ENCODE results near the gene CLBA1. TPM values are rescaled to one million over a fixed set of nuclear protein-coding genes. Genes with fewer than 3 reads are reported as not detected.
A peak's percentile ranks its signal among the peaks of the same experiment; 100 is the strongest.

CLBA1 gene
- total and polyA plus RNA-seq, 8 donors = 4.7 to 32.5 (median 7.2) TPM

GRCh38 chr14:104972301-104973134, 13.1 kb upstream of the CLBA1 start:
- H3K4me3 ChIP-seq = no peak overlapping the region
- H3K36me3 ChIP-seq = no peaks in the 10 kb centered on the region
- peaks cover 25 to 37% (median 25%) of the 10 kb centered on the region in 3 donors for H3K4me1 ChIP-seq
- H3K9me3 ChIP-seq = no peaks in the 10 kb centered on the region
- peak in 5 of 6 donors; percentile 53 to 82 (median 72) for DNase-seq
- ATAC-seq = peak; percentile 50 to 69 (median 64)
- intact Hi-C loops (cut with DNase I) = no loop called here
- 60 to 65% methylated on average over 28 of the region's 28 CpGs for WGBS, 2 donors
- H3K27ac ChIP-seq = peak overlapping the region; percentile 7 to 71 (median 56)
- no peaks in the 10 kb centered on the region for H3K27me3 ChIP-seq
- TF ChIP-seq, protein P1, sequence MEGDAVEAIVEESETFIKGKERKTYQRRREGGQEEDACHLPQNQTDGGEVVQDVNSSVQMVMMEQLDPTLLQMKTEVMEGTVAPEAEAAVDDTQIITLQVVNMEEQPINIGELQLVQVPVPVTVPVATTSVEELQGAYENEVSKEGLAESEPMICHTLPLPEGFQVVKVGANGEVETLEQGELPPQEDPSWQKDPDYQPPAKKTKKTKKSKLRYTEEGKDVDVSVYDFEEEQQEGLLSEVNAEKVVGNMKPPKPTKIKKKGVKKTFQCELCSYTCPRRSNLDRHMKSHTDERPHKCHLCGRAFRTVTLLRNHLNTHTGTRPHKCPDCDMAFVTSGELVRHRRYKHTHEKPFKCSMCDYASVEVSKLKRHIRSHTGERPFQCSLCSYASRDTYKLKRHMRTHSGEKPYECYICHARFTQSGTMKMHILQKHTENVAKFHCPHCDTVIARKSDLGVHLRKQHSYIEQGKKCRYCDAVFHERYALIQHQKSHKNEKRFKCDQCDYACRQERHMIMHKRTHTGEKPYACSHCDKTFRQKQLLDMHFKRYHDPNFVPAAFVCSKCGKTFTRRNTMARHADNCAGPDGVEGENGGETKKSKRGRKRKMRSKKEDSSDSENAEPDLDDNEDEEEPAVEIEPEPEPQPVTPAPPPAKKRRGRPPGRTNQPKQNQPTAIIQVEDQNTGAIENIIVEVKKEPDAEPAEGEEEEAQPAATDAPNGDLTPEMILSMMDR (IDR thresholded peaks at IDR 0.05) = no peak
- FAIRE-seq = no peak

DNA sequence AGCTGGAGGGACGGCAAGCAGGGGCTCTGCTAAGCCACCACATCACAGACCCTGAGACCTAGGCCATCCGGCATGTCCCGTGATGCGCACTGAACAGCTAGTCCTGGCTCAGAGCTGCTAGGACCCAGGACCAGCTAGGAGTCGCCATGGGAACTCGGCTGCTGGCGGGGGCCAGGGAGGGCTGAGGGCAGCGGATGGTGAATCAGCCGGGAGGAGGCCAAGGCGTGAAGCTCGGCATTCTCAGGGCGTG, 12.5 kb upstream of the CLBA1 start:
- Histone ChIP-seq H3K4me1 (peaks cover 25 to 40% (median 25%) of the 10 kb centered on the region in 3 donors), H3K4me3 (no peak overlapping the region)

DNA sequence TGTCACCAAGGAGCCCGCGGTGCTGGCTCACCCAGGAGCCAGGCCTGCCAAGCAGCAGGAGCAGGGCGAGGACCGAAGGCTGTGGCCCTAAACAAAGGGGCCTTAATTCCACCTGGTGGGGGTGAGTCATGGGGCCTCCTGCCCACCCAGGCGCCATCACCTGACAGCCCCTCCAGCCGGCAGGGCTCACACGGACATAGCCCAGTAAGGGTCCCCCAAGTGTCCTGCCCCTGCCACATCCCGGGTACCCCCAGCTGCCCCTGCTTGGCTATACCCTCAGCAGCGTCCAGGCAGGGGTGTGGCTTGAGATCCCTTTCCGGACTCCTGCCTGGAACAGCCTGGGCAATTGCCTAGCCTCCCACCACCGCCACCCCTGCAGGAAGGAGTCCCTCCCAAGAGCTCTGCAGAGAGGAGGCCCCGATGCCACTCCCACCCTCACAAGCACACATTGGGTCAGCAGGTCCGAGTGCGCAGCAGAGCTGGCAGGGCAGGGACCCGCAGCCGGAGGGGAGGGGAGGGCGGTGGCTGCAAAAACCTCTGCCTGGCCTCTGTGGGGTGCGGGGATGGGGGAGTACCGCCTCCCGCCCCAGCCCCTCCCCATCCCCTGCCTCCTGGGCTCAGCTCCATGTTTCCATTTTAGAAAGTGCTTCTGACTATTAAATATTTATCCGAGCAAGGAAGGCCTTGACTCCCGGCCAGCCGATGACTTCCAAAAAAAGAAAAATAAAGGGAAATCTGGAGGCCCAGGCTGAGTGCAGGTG, 12.0 kb upstream of the CLBA1 start:
- intact Hi-C loops (cut with DNase I) = loop anchor here in 1 of 3 donors (2.0 kb wide), 1 partner anchor 71 kb away; no protein-coding TSS in a partner anchor
- ATAC-seq = peak in 3 of 4 donors; percentile 3 to 42 (median 20)

More for the DNA sequence above, 12.5 kb upstream of the CLBA1 start:
- peak in 2 of 6 donors; percentile 62 to 69 for DNase-seq
- peak in 3 of 4 donors; percentile 43 to 67 (median 46) for ATAC-seq
- TF ChIP-seq, protein P1 (IDR thresholded peaks at IDR 0.05) = no peak
- Histone ChIP-seq H3K36me3 (no peaks in the 10 kb centered on the region), H3K9me3 (no peaks in the 10 kb centered on the region), H3K27me3 (no peaks in the 10 kb centered on the region), H3K27ac (peak overlapping the region; percentile 7 to 71 (median 56))
- intact Hi-C loops (cut with DNase I) = no loop called here
- FAIRE-seq = no peak
- 66 to 78% methylated on average over 12 of the region's 12 CpGs for WGBS, 2 donors

DNA sequence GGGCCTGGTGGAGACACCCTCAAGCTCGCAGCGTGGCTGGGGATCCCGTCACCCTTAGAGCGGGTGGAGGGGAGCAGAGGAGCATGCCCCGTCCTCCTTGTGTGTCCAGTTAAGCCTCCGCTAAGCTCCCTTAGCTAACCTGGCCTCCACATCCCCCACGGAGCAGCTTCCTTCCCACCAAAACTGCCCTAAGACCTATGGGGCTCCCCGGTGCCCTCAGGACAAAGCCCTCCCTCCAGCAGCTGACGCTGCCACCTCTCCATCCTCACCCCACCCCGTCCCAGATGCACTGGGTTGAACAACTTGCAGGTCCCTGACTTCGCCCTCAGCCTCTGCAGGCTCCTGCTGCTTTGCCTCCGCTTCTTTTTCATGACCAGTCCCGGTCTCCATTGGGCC, 11.4 kb upstream of the CLBA1 start:
- Histone ChIP-seq H3K4me3 (no peak overlapping the region), H3K36me3 (no peaks in the 10 kb centered on the region), H3K27me3 (no peaks in the 10 kb centered on the region), H3K4me1 (peaks cover 25 to 42% (median 25%) of the 10 kb centered on the region in 3 donors), H3K9me3 (no peaks in the 10 kb centered on the region), H3K27ac (peak overlapping the region in 1 of 4 donors; percentile 71)
- TF ChIP-seq, protein P1 (IDR thresholded peaks at IDR 0.05) = no peak
- WGBS, 2 donors = 60 to 61% methylated on average over 12 to 13 of the region's 13 CpGs
- DNase-seq (peak in 3 of 6 donors; percentile 27 to 56 (median 52)), FAIRE-seq (no peak), ATAC-seq (no peak)
- intact Hi-C loops (cut with DNase I) = loop anchor here in 1 of 3 donors (2.0 kb wide), 1 partner anchor 71 kb away; no protein-coding TSS in a partner anchor

More for the DNA sequence above, 12.0 kb upstream of the CLBA1 start:
- 30 to 36% methylated on average over 17 to 22 of the region's 23 CpGs for WGBS, 2 donors
- peak in 4 of 6 donors; percentile 32 to 80 (median 60) for DNase-seq
- Histone ChIP-seq H3K9me3 (no peaks in the 10 kb centered on the region), H3K27ac (peak overlapping the region; percentile 7 to 71 (median 56)), H3K4me3 (no peak overlapping the region), H3K36me3 (no peaks in the 10 kb centered on the region), H3K4me1 (peaks cover 25 to 40% (median 25%) of the 10 kb centered on the region in 3 donors), H3K27me3 (no peaks in the 10 kb centered on the region)
- no peak for FAIRE-seq
- TF ChIP-seq, protein P1 (IDR thresholded peaks at IDR 0.05) = no peak

Data from pancreas (tissue), 10 donors.